ENCODE data around the gene PPL. TPM values are rescaled to one million over a fixed set of nuclear protein-coding genes. Genes with fewer than 3 reads are reported as not detected.

The PPL gene
- total RNA-seq, 4 donors from 2014 or later = 12.8 to 23.1 (median 18.3) TPM

DNA sequence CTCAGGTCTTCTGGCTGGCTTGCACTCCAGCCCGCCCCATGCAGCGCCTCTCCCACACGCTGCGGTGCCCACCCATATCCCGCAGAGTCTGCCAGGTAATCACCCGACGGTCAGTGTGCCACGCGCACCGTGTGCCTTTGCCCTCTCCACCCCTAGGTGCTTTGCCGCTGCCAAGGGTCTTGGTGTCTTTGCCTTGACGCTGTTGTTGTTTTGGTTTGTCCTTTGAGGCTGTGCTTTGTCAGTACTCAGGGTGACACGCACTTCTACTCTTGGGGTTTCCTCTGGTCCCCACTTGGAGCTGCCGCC, 59.6 kb downstream of the PPL start:
- Histone ChIP-seq H3K9me3 (no peaks in the 10 kb centered on the region), H3K36me3 (peaks cover 3 to 94% of the 10 kb centered on the region in 2 donors), H3K4me3 (no peak overlapping the region), H3K27me3 (no peaks in the 10 kb centered on the region), H3K27ac (no peak overlapping the region), H3K4me1 (peaks cover 0 to 4% of the 10 kb centered on the region in 2 donors)
- in situ Hi-C loops (cut with MboI; ENCODE audit: low sequenced_read_pairs in 4 of 4) (no loop called here), intact Hi-C loops (cut with DNase I; ENCODE audit: low total_unique reads) (no loop called here)
- ATAC-seq (no peak), DNase-seq (no peak)
- no peak for TF ChIP-seq POLR2A (IDR thresholded peaks at IDR 0.05)
- TF ChIP-seq, protein P1, sequence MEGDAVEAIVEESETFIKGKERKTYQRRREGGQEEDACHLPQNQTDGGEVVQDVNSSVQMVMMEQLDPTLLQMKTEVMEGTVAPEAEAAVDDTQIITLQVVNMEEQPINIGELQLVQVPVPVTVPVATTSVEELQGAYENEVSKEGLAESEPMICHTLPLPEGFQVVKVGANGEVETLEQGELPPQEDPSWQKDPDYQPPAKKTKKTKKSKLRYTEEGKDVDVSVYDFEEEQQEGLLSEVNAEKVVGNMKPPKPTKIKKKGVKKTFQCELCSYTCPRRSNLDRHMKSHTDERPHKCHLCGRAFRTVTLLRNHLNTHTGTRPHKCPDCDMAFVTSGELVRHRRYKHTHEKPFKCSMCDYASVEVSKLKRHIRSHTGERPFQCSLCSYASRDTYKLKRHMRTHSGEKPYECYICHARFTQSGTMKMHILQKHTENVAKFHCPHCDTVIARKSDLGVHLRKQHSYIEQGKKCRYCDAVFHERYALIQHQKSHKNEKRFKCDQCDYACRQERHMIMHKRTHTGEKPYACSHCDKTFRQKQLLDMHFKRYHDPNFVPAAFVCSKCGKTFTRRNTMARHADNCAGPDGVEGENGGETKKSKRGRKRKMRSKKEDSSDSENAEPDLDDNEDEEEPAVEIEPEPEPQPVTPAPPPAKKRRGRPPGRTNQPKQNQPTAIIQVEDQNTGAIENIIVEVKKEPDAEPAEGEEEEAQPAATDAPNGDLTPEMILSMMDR (IDR thresholded peaks at IDR 0.05 in 4 of 5, conservative IDR thresholded peaks at IDR 0.05 in 1 of 5) = no peak

DNA sequence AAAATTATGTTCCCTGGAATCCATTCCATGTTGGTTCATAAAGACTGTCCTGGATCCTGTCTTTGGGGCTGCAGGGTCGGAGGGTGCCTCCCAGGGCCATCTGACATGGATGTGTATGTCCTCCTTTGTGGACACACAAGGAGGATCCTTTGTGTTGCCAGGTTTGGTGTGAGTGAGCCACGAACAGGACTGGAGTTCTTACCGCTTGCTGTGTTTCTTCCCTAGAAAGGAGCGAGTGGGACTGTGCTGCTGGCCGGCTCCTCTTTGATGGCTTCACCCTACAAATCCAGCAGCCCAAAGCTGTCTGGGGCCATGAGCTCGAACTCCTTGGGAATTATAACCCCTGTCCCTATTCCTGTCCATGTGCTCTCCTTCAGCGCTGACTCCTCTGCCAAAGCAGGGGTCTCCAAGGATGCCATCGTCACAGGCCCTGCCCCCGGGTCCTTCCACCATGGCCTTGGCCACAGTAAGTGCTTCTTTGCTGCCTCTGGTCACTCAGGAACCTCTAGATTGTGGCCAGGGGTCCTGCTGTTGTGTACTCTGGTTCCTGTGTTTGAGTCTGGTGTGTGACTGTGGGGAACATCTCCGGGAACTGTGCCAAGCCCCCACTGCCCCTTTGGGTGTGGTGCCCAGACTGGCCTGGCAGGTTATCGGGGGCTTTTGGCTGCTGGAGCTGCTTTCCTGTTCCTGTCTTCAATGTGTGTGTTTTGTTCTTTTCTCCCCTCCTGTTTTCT, 60.1 kb downstream of the PPL start:
- in situ Hi-C loops (cut with MboI; ENCODE audit: low sequenced_read_pairs in 4 of 4) = no loop called here
- intact Hi-C loops (cut with DNase I; ENCODE audit: low total_unique reads) = no loop called here
- Histone ChIP-seq H3K4me1 (no peaks in the 10 kb centered on the region), H3K36me3 (peaks cover 3 to 97% of the 10 kb centered on the region in 2 donors), H3K4me3 (no peak overlapping the region), H3K27me3 (no peaks in the 10 kb centered on the region), H3K27ac (no peak overlapping the region), H3K9me3 (no peaks in the 10 kb centered on the region)
- DNase-seq (no peak), ATAC-seq (no peak)
- TF ChIP-seq, protein P1 (IDR thresholded peaks at IDR 0.05 in 4 of 5, conservative IDR thresholded peaks at IDR 0.05 in 1 of 5) = no peak
- no peak for TF ChIP-seq POLR2A (IDR thresholded peaks at IDR 0.05)

DNA sequence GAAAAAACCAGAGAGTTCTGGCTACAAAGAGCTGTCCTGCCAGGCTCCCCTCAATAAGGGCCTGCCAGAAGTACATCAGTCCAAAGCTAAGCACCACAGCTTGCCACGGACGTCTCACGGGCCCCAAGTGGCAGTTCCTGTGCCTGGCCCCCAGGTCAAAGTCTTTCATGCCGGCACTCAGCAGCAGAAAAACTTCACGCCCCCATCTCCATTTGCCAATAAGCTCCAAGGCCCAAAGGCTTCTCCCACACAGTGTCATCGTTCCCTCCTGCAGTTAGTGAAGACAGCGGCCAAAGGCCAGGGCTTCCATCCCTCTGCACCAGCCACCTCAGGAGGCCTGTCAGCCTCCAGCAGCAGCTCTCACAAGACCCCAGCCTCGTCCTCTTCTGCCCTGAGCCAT, 62.3 kb downstream of the PPL start:
- Histone ChIP-seq H3K4me1 (peaks cover 0 to 4% of the 10 kb centered on the region in 2 donors), H3K27ac (no peak overlapping the region), H3K36me3 (peaks cover 3 to 82% of the 10 kb centered on the region in 2 donors), H3K4me3 (no peak overlapping the region), H3K27me3 (no peaks in the 10 kb centered on the region), H3K9me3 (no peaks in the 10 kb centered on the region)
- in situ Hi-C loops (cut with MboI; ENCODE audit: low sequenced_read_pairs in 4 of 4) (no loop called here), intact Hi-C loops (cut with DNase I; ENCODE audit: low total_unique reads) (no loop called here)
- no peak for DNase-seq
- no peak for ATAC-seq
- TF ChIP-seq, protein P1 (IDR thresholded peaks at IDR 0.05 in 4 of 5, conservative IDR thresholded peaks at IDR 0.05 in 1 of 5) = no peak
- no peak for TF ChIP-seq POLR2A (IDR thresholded peaks at IDR 0.05)

DNA sequence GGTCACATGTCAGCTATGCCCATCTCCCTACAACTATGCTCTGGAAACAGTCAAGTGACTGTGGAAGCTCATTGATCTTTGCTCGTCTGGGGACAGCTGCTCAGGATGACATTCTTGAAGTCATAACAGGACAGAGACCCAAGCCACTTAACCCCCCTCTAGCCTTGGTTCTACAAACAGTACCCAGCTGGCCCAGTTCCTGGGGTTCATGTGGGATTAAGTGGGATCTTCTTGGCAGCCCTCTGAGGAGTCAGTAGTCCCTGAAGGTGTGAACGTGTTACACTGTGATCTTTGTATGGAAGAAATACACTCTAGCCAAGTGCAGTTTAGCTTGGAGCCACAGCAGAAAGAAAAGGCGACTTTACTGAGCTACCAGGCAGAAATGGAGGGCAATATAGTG, 63.9 kb downstream of the PPL start:
- TF ChIP-seq, protein P1 (IDR thresholded peaks at IDR 0.05 in 4 of 5, conservative IDR thresholded peaks at IDR 0.05 in 1 of 5) = no peak
- TF ChIP-seq POLR2A (IDR thresholded peaks at IDR 0.05) = no peak
- intact Hi-C loops (cut with DNase I; ENCODE audit: low total_unique reads) (no loop called here), in situ Hi-C loops (cut with MboI; ENCODE audit: low sequenced_read_pairs in 4 of 4) (no loop called here)
- H3K4me1 ChIP-seq = peaks cover 0 to 8% of the 10 kb centered on the region in 2 donors
- no peaks in the 10 kb centered on the region for H3K27me3 ChIP-seq
- ATAC-seq (no peak), DNase-seq (no peak)
- no peaks in the 10 kb centered on the region for H3K9me3 ChIP-seq
- no peak overlapping the region for H3K4me3 ChIP-seq
- peaks cover under 1 to 72% of the 10 kb centered on the region in 2 donors for H3K36me3 ChIP-seq
- no peak overlapping the region for H3K27ac ChIP-seq

DNA sequence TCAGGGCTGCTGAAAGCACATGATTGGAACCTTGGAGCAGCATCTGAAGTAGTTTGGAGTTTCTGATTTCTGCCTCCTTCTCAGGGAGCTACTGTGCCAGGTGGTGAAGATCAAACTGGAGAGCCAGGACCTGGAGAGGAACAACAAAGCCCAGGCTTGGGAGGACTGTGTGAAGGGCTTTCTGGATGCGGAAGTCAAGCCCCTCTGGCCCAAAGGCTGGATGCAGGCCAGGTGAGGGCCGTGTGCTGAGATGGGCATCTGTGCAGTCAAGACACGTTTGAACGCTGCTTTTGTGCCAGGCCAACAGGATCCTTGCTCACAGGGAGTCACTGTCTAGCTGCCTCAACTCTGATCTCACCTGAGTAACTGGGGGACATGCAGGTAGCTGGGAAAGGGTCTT, 65.9 kb downstream of the PPL start:
- no peak overlapping the region for H3K4me3 ChIP-seq
- no peaks in the 10 kb centered on the region for H3K9me3 ChIP-seq
- H3K36me3 ChIP-seq = peaks cover 0 to 52% of the 10 kb centered on the region in 2 donors
- intact Hi-C loops (cut with DNase I; ENCODE audit: low total_unique reads) = no loop called here
- in situ Hi-C loops (cut with MboI; ENCODE audit: low sequenced_read_pairs in 4 of 4) = no loop called here
- no peak for DNase-seq
- no peaks in the 10 kb centered on the region for H3K27me3 ChIP-seq
- no peak for ATAC-seq
- no peak overlapping the region for H3K27ac ChIP-seq
- TF ChIP-seq, protein P1 (IDR thresholded peaks at IDR 0.05 in 4 of 5, conservative IDR thresholded peaks at IDR 0.05 in 1 of 5) = no peak
- TF ChIP-seq POLR2A (IDR thresholded peaks at IDR 0.05) = no peak
- H3K4me1 ChIP-seq = peaks cover 0 to 8% of the 10 kb centered on the region in 2 donors

All from gastrocnemius medialis (tissue), 4 donors.